GM06990 (cell line): ENCODE measurements around the gene SPAG9.

ENCODE experiments used
- DNase-seq: peaks from one replicate; pipeline ENCODE4 v3.0.0-alpha.2; 2011; ENCODE audit not compliant: insufficient read length; ENCODE audit errors: extremely low read depth
- H3K27me3 ChIP-seq: replicated peaks from 2 replicates; pipeline ENCODE4 v1.6.0; 2011; ENCODE audit warnings: low read length; ENCODE audit not compliant: control insufficient read depth, insufficient read depth
- H3K36me3 ChIP-seq: 2 replicates; pipeline ENCODE4 v1.5.1; 2011; ENCODE audit warnings: low read length; ENCODE audit not compliant: control insufficient read depth, insufficient read depth
- H3K4me3 ChIP-seq: replicated peaks from 2 replicates; pipeline ENCODE4 v1.5.1; 2011; ENCODE audit warnings: low read depth, mild to moderate bottlenecking, control low read depth, low read length
- TF ChIP-seq, protein P1 (sequence below): IDR thresholded peaks from 2 replicates; pipeline ENCODE4 v1.5.1; 2011; ENCODE audit warnings: low read length, control low read depth, mild to moderate bottlenecking, inconsistent platforms; ENCODE audit not compliant: insufficient read depth, poor library complexity, severe bottlenecking

The SPAG9 gene

DNA sequence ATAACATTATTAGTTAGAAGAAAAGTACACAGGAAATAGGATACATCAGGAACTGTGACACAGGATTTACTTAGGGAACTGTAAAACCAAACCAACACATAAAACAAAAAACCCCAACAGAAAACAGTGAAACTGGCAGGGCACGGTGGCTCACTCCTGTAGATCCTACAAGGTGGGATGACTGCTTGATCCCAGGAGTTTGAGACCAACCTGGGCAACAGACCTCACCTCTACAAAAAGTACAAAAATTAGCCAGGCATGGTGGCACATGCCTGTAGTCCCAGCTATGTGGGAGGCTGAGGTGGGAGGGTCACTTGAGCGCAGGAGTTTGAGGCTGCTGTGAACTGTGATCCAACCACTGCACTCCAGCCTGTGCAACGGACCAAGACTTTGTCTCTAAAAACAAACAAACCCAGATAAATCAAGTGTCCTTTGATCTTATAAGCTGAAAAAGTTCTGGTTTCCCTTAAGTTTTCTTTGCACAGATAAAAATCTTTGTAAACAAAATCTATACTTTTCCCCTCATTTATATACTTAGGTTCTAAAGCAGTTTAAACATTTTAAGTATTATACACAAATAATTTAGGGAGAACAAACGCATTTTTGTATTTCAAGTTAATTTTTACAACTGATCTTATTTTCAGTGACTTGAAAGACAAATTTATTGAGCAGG, 143.0 kb downstream of the SPAG9 start:
- Histone ChIP-seq H3K36me3 (peaks cover 5% of the 10 kb centered on the region), H3K4me3 (no peak overlapping the region), H3K27me3 (no peaks in the 10 kb centered on the region)
- DNase-seq: no peak
- TF ChIP-seq, protein P1, sequence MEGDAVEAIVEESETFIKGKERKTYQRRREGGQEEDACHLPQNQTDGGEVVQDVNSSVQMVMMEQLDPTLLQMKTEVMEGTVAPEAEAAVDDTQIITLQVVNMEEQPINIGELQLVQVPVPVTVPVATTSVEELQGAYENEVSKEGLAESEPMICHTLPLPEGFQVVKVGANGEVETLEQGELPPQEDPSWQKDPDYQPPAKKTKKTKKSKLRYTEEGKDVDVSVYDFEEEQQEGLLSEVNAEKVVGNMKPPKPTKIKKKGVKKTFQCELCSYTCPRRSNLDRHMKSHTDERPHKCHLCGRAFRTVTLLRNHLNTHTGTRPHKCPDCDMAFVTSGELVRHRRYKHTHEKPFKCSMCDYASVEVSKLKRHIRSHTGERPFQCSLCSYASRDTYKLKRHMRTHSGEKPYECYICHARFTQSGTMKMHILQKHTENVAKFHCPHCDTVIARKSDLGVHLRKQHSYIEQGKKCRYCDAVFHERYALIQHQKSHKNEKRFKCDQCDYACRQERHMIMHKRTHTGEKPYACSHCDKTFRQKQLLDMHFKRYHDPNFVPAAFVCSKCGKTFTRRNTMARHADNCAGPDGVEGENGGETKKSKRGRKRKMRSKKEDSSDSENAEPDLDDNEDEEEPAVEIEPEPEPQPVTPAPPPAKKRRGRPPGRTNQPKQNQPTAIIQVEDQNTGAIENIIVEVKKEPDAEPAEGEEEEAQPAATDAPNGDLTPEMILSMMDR: no peak

DNA sequence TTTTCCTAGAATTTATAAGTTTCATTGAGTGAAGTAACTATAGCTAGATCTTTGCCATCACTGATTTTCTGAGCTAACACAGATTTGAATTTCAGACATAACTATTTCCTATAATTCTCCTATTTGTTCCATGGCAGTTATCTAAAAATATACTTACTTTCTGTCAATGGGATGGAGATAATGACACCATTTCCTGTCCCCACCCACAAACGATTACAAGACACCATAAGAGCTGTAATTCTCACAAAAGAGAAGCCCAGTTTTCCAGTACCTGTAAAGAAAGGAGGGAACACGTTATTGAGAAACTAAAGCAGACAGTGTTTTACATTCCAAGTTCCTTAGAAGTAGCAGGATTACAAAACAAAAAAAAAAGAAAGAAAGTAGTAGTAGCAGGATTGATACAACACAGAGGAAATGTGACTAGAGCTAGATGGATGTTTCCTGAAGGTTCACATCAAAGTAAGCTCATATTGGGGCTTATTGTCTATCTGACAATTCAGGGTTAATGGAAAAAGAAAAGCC, 143.7 kb downstream of the SPAG9 start:
- H3K27me3 ChIP-seq: no peaks in the 10 kb centered on the region
- peaks cover 5% of the 10 kb centered on the region for H3K36me3 ChIP-seq
- H3K4me3 ChIP-seq: no peak overlapping the region
- TF ChIP-seq, protein P1: no peak
- DNase-seq: no peak

DNA sequence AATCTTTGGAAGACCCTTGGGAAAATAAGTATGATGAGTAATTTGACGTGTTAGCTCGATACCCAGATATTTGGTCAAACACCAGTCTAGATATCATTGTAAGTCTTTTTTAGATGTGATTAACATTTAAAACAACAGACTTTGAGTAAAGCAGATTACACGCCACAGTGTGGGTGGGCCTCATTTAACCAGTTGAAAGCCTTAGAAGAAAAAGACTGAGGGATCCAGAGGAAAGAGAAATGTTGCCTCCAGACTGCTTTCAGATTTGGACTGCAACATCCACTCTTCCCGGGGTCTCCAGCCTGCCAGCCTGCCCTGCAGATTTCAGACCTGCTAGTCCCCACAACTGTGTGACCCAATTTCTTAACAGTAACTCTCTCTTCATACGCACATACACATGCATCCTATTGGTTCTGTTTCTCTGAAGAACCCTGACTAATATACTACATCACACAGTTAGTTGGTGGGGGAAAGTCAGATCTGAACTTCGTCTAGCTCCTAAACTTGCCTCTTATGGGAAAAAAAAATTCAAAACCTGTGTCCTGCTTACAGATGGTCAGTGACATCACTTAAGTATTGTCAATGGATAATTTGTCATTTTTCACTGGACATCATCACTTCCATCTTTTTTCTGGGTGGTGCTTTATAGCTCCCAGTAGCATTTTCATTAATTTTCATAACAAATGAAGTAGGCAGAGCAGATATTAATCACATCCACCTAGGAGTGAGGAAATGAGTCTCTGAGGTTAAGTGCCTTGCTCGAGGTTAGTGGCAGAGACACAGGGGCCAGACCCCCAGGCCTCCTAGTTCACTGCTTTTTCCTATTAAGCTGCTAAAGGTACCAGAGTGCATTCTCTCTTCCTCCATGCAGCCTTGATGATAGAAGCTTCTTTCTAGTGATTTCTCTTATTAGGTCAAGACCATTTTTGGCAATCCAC, 146.8 kb downstream of the SPAG9 start:
- H3K27me3 ChIP-seq: no peaks in the 10 kb centered on the region
- peaks cover 7% of the 10 kb centered on the region for H3K36me3 ChIP-seq
- no peak for DNase-seq
- no peak overlapping the region for H3K4me3 ChIP-seq
- TF ChIP-seq, protein P1: no peak

DNA sequence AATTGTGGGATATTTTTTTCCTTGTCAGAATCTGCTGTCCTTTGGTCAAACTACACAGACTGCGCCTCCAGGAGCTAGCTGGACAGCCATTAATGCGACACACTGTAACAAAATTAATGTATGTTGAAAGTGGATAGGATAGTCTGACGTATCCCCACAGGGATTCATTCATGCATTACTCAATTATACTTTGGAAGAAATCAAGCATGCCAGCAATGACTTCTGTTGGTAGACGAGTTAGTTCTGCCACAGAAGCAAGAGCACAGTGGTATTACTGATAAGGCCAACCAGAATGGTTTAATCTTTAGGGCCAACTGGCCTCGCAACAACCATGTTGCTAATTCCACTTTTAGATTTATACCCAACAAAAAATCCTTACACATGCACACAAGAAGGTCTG, 148.1 kb downstream of the SPAG9 start:
- no peak overlapping the region for H3K4me3 ChIP-seq
- TF ChIP-seq, protein P1: no peak
- no peaks in the 10 kb centered on the region for H3K27me3 ChIP-seq
- no peak for DNase-seq
- peaks cover 7% of the 10 kb centered on the region for H3K36me3 ChIP-seq

DNA sequence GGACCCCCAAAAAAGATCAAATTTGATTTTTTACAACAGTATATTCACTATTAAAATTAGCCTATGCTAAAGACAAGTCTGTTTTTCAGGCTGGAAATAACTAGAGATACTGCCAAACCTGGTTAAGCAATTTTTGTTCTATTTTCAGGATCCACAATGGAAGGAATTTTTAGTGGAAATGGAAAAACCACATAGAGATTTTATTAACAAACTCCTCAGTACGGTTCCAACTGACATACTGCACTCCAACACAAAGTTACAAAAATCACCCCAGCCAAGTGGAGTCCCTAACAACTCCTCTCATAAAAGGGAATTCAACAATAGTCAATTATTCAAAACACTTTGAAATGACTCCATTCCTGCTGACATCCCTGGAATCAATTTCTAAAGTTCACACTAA, 152.9 kb downstream of the SPAG9 start:
- Histone ChIP-seq H3K36me3 (peaks cover 7% of the 10 kb centered on the region), H3K27me3 (no peaks in the 10 kb centered on the region), H3K4me3 (no peak overlapping the region)
- TF ChIP-seq, protein P1: no peak
- DNase-seq: no peak
